ENCODE data around the gene CSRP2. TPM values are rescaled to one million over a fixed set of nuclear protein-coding genes. Genes with fewer than 3 reads are reported as not detected.

Gene CSRP2
- total RNA-seq, 4 donors from 2014 or later: 1.9 to 9.6 (median 8.3) TPM

DNA sequence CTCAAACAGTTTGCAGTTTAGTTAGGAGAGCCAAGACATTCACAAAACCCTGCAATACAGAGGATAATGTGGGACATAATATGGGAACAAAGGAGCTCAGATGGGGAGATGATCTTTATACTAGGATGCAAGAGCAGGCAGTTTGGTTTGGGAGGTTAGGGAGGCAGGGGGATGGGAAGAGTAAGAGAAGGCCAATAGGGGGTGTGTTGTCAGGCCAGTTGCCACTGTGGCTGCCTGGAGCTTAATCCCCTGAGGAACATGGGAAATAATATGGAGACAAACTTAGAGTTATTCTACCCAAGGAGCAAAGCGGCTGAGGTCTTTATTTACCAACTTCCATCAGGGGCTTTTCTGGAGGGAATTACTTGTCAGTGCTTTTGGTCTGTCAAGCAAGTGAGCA, 10.0 kb upstream of the CSRP2 start:
- WGBS, 2 donors (ENCODE audit: low coverage in 1 of 2): 71 to 92% methylated on average over 1 of the region's 1 CpG
- no peak for DNase-seq
- no peaks in the 10 kb centered on the region for H3K4me1 ChIP-seq
- TF ChIP-seq EP300 (IDR thresholded peaks at IDR 0.05; ENCODE audit: low read depth): no peak
- TF ChIP-seq POLR2A (IDR thresholded peaks at IDR 0.05): no peak
- TF ChIP-seq, protein P1, sequence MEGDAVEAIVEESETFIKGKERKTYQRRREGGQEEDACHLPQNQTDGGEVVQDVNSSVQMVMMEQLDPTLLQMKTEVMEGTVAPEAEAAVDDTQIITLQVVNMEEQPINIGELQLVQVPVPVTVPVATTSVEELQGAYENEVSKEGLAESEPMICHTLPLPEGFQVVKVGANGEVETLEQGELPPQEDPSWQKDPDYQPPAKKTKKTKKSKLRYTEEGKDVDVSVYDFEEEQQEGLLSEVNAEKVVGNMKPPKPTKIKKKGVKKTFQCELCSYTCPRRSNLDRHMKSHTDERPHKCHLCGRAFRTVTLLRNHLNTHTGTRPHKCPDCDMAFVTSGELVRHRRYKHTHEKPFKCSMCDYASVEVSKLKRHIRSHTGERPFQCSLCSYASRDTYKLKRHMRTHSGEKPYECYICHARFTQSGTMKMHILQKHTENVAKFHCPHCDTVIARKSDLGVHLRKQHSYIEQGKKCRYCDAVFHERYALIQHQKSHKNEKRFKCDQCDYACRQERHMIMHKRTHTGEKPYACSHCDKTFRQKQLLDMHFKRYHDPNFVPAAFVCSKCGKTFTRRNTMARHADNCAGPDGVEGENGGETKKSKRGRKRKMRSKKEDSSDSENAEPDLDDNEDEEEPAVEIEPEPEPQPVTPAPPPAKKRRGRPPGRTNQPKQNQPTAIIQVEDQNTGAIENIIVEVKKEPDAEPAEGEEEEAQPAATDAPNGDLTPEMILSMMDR (IDR thresholded peaks at IDR 0.05): no peak
- TF ChIP-seq POLR2AphosphoS5 (IDR thresholded peaks at IDR 0.05): no peak
- H3K9me3 ChIP-seq: no peaks in the 10 kb centered on the region
- intact Hi-C loops (cut with DNase I; ENCODE audit: low total_unique reads) (no loop called here), in situ Hi-C loops (cut with MboI; ENCODE audit: low pct_ligation_motif_present in 1 of 4, low pct_unique_long_range_greater_than_20kb in 1 of 4, low sequenced_read_pairs in 3 of 4) (no loop called here)
- no peak overlapping the region for H3K4me3 ChIP-seq
- H3K27me3 ChIP-seq: no peaks in the 10 kb centered on the region
- no peak overlapping the region for H3K27ac ChIP-seq
- no peaks in the 10 kb centered on the region for H3K36me3 ChIP-seq

DNA sequence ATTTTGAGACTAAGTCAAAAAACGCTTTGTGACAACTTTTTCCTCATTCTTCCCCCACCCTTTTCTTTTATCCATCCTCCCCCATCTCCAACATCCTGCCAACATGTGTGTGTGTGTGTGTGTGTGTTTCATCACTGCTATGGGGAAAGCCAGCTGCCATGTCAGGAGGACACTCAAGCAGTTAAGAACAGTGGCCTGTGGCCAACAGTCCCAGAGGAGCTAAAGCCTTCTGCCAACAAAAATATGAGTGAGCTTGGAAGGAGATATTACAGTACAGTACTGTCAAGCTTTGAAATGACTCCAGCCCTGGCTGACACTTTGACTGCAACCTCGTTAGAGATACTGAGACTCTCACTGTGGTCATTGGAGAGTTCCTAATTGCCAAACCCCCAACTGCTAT, 5.0 kb upstream of the CSRP2 start:
- H3K27ac ChIP-seq: no peak overlapping the region
- H3K27me3 ChIP-seq: peaks cover 12% of the 10 kb centered on the region

DNA sequence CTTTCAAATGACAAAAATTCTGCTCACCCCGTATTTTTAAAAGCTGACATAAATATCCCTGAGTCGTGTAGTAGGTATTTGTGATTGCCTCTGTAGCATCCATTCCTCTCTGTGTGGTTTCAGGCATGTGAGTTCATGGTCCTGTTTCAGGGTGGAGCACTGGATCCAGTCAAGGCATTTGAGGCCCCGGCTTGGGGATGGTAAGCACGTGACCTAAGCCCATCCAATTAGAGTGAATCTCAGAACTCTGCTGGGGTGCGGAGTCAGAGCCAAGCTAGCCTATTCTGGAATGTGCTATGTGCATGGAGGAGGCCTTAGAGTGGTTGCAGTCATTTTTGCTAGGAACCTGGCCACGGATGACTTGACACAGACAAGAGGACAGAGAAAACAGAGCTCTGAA, 4.3 kb upstream of the CSRP2 start:
- intact Hi-C loops (cut with DNase I; ENCODE audit: low total_unique reads): no loop called here
- 86% methylated on average over 6 of the region's 6 CpGs; no CpG with 5 or more reads in 1 of the 2 donors for WGBS, 2 donors (ENCODE audit: low coverage in 1 of 2)
- no peak overlapping the region for H3K4me3 ChIP-seq
- H3K36me3 ChIP-seq: no peaks in the 10 kb centered on the region
- no peak for TF ChIP-seq POLR2AphosphoS5 (IDR thresholded peaks at IDR 0.05)
- TF ChIP-seq, protein P1 (IDR thresholded peaks at IDR 0.05): no peak
- no peak for TF ChIP-seq POLR2A (IDR thresholded peaks at IDR 0.05)
- TF ChIP-seq EP300 (IDR thresholded peaks at IDR 0.05; ENCODE audit: low read depth): no peak
- peaks cover 3 to 15% (median 7%) of the 10 kb centered on the region in 4 donors for H3K4me1 ChIP-seq
- peaks cover 18% of the 10 kb centered on the region for H3K27me3 ChIP-seq
- in situ Hi-C loops (cut with MboI; ENCODE audit: low pct_ligation_motif_present in 1 of 4, low pct_unique_long_range_greater_than_20kb in 1 of 4, low sequenced_read_pairs in 3 of 4): no loop called here
- no peaks in the 10 kb centered on the region for H3K9me3 ChIP-seq
- DNase-seq: no peak
- no peak overlapping the region for H3K27ac ChIP-seq

More for the DNA sequence above, 5.0 kb upstream of the CSRP2 start:
- H3K9me3 ChIP-seq: no peaks in the 10 kb centered on the region
- peaks cover 0 to 9% (median 3%) of the 10 kb centered on the region in 4 donors for H3K4me1 ChIP-seq
- WGBS, 2 donors (ENCODE audit: low coverage in 1 of 2): 46 to 67% methylated on average over 2 of the region's 2 CpGs
- no peaks in the 10 kb centered on the region for H3K36me3 ChIP-seq
- intact Hi-C loops (cut with DNase I; ENCODE audit: low total_unique reads): no loop called here
- no peak overlapping the region for H3K4me3 ChIP-seq
- in situ Hi-C loops (cut with MboI; ENCODE audit: low pct_ligation_motif_present in 1 of 4, low pct_unique_long_range_greater_than_20kb in 1 of 4, low sequenced_read_pairs in 3 of 4): no loop called here
- DNase-seq: no peak
- no peak for TF ChIP-seq POLR2A (IDR thresholded peaks at IDR 0.05)
- no peak for TF ChIP-seq POLR2AphosphoS5 (IDR thresholded peaks at IDR 0.05)
- no peak for TF ChIP-seq EP300 (IDR thresholded peaks at IDR 0.05; ENCODE audit: low read depth)
- TF ChIP-seq, protein P1 (IDR thresholded peaks at IDR 0.05): no peak

DNA sequence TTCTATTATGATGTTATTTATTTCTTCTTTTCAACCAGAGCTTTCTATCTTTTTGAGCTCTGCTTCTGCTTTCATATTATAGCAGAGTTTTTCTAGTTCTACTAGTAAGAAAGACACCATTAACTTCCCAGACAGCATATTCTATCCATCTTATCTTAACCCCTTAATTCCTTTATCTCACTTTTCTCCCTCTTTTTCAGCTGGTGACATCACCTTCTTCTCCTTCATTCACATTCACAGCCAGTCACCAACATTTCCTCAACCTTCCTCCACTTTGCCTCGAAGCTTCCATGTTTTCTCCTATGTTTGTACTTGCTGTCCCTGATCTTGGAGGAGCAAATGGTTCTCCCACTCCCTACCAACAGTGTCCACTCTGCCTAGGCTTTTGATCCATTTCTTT, 3.5 kb upstream of the CSRP2 start:
- 79 to 80% methylated on average over 1 of the region's 1 CpG for WGBS, 2 donors (ENCODE audit: low coverage in 1 of 2)
- H3K27ac ChIP-seq: no peak overlapping the region
- peaks cover 26% of the 10 kb centered on the region for H3K27me3 ChIP-seq
- H3K9me3 ChIP-seq: no peaks in the 10 kb centered on the region
- no peak for DNase-seq
- intact Hi-C loops (cut with DNase I; ENCODE audit: low total_unique reads): no loop called here
- H3K4me3 ChIP-seq: no peak overlapping the region
- H3K4me1 ChIP-seq: peaks cover 3 to 18% (median 9%) of the 10 kb centered on the region in 4 donors
- in situ Hi-C loops (cut with MboI; ENCODE audit: low pct_ligation_motif_present in 1 of 4, low pct_unique_long_range_greater_than_20kb in 1 of 4, low sequenced_read_pairs in 3 of 4): no loop called here
- TF ChIP-seq EP300 (IDR thresholded peaks at IDR 0.05; ENCODE audit: low read depth) (no peak), POLR2A (IDR thresholded peaks at IDR 0.05) (no peak)
- no peaks in the 10 kb centered on the region for H3K36me3 ChIP-seq

DNA sequence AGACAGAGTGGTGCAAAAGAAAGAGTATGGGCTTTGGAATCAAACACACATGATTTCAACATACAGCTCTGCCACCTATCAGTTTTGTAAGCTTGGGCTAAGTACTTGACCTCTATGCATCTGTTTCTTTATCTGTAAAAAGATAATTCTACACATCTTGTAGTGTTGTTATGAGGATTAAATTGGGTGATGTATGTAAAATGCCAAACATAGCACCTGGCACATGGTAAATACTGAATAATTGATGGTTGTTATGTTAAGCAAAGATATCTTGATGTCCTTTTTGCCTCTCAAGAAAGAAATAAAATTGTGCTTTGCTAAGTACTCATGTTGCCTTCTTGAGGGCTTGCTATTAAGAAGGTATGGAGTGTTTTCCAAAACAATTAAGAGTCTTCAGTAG, 2.3 kb upstream of the CSRP2 start:
- no peak overlapping the region for H3K4me3 ChIP-seq
- peaks cover 38% of the 10 kb centered on the region for H3K27me3 ChIP-seq
- TF ChIP-seq, protein P1 (IDR thresholded peaks at IDR 0.05): no peak
- TF ChIP-seq POLR2AphosphoS5 (IDR thresholded peaks at IDR 0.05) (no peak), EP300 (IDR thresholded peaks at IDR 0.05; ENCODE audit: low read depth) (no peak), POLR2A (IDR thresholded peaks at IDR 0.05) (no peak)
- H3K9me3 ChIP-seq: no peaks in the 10 kb centered on the region
- in situ Hi-C loops (cut with MboI; ENCODE audit: low pct_ligation_motif_present in 1 of 4, low pct_unique_long_range_greater_than_20kb in 1 of 4, low sequenced_read_pairs in 3 of 4): no loop called here
- no peak for DNase-seq
- no peaks in the 10 kb centered on the region for H3K36me3 ChIP-seq
- H3K4me1 ChIP-seq: peaks cover 3 to 18% (median 9%) of the 10 kb centered on the region in 4 donors
- intact Hi-C loops (cut with DNase I; ENCODE audit: low total_unique reads): no loop called here
- no peak overlapping the region for H3K27ac ChIP-seq

Measured in transverse colon (tissue), 4 donors.